NCI-H524 (cell line): Measurements from ENCODE around the gene CABP7.
"Not testable (repeated sequence)": the region's sequence is repeated elsewhere in the genome, so short reads cannot be mapped to it uniquely, and the experiment has no call there.

Experiments
- DNase-seq, 2 experiments: peaks; one replicate each; lab custom pipeline; 2025; lab: John Stamatoyannopoulos, UW

The CABP7 gene

GRCh38 chr22:29748248-29748893 lies 28.6 kb downstream of the CABP7 start:
- no peak for DNase-seq

GRCh38 chr22:29750029-29750428 lies 30.2 kb downstream of the CABP7 start:
- no peak for DNase-seq

DNA sequence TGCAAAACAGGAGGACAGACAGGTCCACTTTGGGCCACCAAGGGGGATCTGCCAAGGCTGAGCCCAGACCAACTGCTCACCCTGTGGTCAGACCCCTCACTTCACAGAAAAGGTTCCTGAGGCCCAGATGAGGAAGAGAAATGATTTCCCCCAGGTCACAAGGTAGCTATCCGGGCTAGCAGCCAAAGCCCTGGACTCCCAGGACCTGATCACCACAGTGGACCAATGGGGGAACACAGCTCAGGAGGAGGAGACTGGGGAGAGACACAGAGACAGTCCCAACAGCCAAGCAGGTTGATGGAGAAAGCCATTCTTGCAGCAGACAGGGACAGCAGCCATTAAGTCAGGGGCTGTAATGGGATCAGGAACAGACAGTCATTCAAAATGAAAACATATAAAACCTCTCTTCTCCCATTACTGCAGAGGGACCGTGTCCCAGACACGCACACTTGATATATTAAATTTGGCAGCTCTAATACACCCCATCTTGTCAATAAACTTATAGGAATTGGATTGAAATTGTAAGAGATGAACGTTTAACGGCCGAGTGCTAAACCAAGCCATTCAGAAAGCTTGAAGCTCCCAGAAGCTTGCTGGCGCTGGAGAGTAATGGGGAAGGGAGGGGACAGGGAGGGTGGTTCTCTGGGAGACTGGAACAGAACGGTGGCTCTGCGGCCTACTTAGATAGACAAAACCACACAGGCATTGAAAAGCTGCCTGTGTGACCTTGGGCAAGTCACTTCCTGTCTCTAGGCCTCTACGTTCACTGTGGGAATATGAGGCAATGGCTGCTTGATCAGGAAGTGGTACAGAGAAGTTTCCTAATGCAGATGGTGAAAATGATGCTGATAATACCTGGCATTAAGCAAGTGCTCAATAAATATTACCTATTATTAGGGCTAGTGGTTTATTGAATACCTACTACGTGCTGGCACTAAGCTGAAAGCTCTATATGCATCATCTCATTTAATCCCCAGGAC lies 31.0 kb downstream of the CABP7 start:
- no peak for DNase-seq

GRCh38 chr22:29751669-29752068 lies 31.9 kb downstream of the CABP7 start:
- no peak for DNase-seq

- no peak for DNase-seq
These were observed 34.2 kb downstream of the CABP7 start for GRCh38 chr22:29753808-29754657.

DNA sequence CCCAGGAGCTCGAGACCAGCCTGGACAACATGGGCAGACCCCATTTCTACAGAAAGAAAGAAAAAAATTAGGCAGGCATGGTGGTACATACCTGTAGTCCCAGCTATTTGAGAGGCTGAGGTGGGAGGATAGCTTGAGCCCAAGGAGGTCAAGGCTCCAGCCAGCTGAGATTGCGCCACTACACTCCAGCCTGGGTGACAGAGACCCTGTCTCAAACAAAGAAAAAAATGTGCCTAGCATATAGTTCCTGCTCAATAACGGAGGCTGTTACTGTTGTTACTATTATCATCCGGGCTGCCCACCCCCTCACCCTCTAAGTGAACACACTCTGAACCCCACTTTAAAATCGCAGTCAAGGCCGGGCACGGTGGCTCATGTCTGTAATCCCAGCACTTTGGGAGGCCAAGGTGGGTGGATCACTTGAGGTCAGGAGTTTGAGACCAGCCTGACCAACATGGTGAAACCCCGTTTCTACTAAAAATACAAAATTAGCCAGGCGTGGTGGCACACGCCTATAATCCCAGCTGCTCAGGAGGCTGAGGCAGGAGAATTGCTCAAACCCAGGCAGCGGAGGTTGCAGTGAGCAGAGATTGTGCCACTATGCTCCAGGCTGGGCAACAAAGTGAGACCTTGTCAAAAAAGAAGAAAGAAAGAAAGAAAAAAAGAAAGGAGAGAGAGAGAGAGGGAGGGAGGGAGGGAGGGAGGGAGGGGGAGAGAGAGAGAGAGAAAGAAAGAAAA lies 35.0 kb downstream of the CABP7 start:
- not testable (repeated sequence) for DNase-seq

DNA sequence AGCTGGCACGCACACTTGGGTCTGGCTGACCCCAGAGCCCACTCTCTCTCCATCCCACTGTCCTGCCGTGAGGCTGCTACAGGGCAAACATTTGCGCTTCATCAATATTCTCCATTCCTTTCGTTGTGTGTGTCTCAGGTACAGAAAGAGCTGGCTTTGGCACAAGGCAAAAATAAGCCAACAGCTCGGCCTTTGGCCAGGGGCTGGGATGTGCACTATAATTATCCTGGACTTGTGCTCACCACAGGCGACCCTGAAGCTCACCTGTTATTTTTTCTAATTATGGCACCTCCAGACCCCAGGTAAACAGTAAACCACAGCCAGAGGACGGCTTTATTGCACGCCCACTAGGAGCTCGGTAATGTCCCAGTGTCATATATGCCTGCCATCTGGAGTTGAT lies 36.1 kb downstream of the CABP7 start:
- no peak for DNase-seq

- DNase-seq: no peak
These were observed 36.5 kb downstream of the CABP7 start for GRCh38 chr22:29756341-29756740.

DNA sequence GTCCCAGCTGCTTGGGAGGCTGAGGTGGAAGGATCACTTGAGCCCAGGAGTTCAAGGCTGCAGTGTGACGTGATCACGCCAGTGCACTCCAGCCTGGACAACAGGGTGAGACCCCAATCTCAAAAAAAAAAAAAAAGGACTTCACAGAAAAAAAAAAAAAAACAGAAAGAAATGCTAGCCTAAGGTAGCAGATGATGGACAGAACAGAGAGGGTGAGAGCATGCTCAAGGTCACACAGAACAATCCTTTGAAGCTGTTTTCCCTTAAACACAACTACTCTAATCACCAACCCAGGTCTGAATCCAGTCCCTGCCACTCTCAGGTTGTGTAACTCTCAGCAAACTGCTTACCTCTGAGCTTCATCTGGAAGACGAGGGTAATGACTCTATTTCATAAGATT lies 37.3 kb downstream of the CABP7 start:
- no peak for DNase-seq

GRCh38 chr22:29758068-29758622 lies 38.3 kb downstream of the CABP7 start:
- DNase-seq: no peak

- no peak for DNase-seq
These were observed 39.2 kb downstream of the CABP7 start for GRCh38 chr22:29758959-29759358.

DNA sequence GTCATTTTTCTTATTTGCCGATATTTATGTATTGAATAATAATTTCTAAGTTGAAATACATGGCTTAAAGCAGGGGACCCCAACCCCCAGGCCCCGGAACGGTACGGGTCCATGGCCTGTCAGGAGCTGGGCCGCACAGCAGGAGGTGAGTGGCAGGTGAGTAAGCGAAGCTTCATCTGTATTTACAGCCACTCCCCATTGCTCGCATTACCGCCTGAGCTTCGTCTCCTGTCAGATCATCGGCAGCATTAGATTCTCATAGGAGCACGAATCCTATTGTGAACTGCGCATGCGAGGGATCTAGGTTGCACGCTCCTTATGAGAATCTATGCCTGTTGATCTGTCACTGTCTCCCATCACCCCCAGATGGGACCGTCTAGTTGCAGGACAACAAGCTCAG lies 42.5 kb downstream of the CABP7 start:
- no peak for DNase-seq

GRCh38 chr22:29765905-29766631 lies 46.3 kb downstream of the CABP7 start:
- peak in 1 of 2 experiments; percentile 29 for DNase-seq

DNA sequence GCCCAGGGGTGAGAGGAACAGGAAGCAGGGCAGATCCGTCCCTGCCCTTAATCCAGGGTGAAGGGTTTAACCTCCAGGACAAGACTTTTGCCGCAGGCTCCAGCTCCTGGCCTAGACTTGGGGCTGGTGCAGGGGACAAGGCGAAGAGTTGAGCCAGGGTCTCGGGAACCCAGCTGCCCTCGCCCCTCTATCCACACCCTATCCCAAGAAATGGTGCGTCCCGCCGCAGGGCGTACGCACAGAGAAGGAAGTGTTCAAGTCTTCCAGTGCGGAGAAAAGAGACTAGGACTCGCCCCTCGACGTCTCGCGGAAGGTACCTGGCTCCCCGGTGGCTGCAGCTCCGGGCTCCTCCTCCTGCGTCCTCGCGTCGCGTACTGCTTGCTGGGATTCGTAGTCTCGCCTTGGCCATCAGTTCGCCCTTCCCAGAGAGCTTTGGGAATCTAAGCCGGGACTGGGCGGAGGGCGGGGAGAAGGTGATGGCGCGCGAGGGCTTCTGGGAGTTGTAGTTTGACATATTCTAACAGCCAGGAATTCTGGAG lies 46.9 kb downstream of the CABP7 start, which contains the start of gene ZMAT5:
ZMAT5 (minus strand) TSS at position 376 of the 539 bp plus-strand sequence. CDS start 18,463 bp downstream, outside the sequence.
- peak; percentile 94 to 97 for DNase-seq

GRCh38 chr22:29767171-29768051 lies 47.6 kb downstream of the CABP7 start, which contains the start of gene UQCR10:
Gene UQCR10 (plus strand): TSS chr22:29767369. CDS start chr22:29767399, 30 bp downstream.
- DNase-seq: peak; percentile 89 to 93

DNA sequence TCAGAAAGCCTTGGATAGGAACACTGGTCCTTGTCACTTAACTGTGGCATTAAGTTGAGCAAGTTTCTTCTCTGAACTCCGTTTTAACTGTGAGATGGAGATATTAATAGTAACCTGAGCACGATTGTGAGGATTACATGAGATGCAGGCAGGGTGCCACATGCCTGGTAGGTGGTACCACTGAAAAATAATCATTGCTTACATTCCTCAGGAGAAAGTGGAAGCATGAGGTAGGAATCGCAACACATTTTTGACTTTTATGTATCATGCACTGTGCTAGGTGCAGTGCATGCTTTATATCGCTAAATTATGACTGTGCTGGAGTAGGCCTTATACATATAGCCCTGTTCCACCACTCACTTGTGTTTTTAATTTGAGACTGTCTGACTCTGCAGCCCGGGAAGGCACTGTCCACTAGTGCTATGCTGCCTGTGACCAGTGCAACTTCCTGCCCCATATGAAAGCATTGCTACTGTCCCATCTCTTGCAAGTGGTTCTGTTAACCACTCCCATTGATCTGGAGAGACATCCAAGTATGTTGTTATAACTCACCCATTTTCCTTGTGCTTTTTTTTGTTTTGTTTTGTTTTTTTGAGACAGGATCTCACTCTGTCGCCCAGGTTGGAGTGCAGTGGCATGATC lies 48.4 kb downstream of the CABP7 start:
- no peak for DNase-seq

GRCh38 chr22:29769723-29770321 lies 50.0 kb downstream of the CABP7 start:
- DNase-seq: no peak

DNA sequence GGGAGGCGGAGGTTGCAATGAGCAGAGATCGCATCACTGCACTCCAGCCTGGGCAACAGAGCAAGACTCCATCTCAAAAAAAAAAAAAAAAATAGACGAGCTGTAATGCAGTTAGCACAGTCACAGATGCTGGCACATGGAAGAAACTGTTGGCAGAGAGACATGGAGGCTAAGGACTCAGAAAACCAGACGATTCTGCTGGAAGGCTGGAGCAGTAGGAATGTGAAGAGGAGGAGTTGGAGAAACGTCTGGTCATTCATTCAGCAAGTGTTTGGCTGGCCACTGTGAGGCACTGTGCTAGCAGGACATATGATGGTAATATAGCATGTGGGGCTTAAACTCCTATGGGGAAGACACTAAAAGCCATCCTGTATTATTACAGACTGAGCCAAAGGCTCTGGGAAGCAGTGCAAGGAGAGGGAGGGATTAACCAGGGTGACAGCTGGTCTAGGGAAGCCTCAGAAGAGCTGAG lies 52.4 kb downstream of the CABP7 start:
- peak; percentile 98 to 99 for DNase-seq
